A673 (cell line): ENCODE data around the gene CYP2E1.

Experiments used
- CTCF ChIP-seq: fragments of 300-800, 200-600 bp; sonication (generic); conservative IDR thresholded peaks from 2 replicates; pipeline ENCODE4 v1.5.1; 2017; ENCODE audit warnings: low read depth, mild to moderate bottlenecking, antibody characterized with exemption, low read length, moderate library complexity, mixed read lengths
- EZH2 ChIP-seq: fragments of 200-600 bp; sonication (generic); IDR thresholded peaks from 2 replicates; pipeline ENCODE4 v1.6.1; 2017; ENCODE audit warnings: borderline replicate concordance, low read depth, mild to moderate bottlenecking, mixed read lengths, antibody characterized with exemption, low read length; ENCODE audit not compliant: poor library complexity, severe bottlenecking

GRCh38 chr10:133527771-133528271 is 658 bp downstream of the CYP2E1 start:
- TF ChIP-seq CTCF (no peak), EZH2 (no peak)
